IMR-90 (cell line): ENCODE results near the gene PRKAB1.

Source experiments
- BHLHE40 ChIP-seq: fragments of 150-350 bp; IDR thresholded peaks from 2 replicates; pipeline ENCODE4 v1.6.1; 2016; ENCODE audit warnings: mild to moderate bottlenecking, low read depth, low read length
- CEBPB ChIP-seq: IDR thresholded peaks from 2 replicates; pipeline ENCODE4 v1.6.1; 2012; ENCODE audit warnings: low read depth, low read length, improper control_type of control experiment
- MAFK ChIP-seq: IDR thresholded peaks from 2 replicates; pipeline ENCODE4 v1.6.1; 2012; ENCODE audit warnings: low read depth, low read length, improper control_type of control experiment
- MAZ ChIP-seq: IDR thresholded peaks from 2 replicates; pipeline ENCODE4 v1.6.1; 2012; ENCODE audit warnings: low read depth, mild to moderate bottlenecking, low read length, improper control_type of control experiment, moderate library complexity, borderline replicate concordance
- POLR2A ChIP-seq: IDR thresholded peaks from 2 replicates; pipeline ENCODE4 v1.6.1; 2012; ENCODE audit warnings: mild to moderate bottlenecking, low read depth, low read length
- TF ChIP-seq, protein P1 (sequence below): conservative IDR thresholded peaks from 2 replicates; pipeline ENCODE4 v1.5.1; 2012; ENCODE audit warnings: mild to moderate bottlenecking, low read depth, low read length, improper control_type of control experiment
- TF ChIP-seq, protein P2 (sequence below): fragments of 150-350 bp; IDR thresholded peaks from 2 replicates; pipeline ENCODE4 v1.6.1; 2017; ENCODE audit warnings: mild to moderate bottlenecking, antibody characterized with exemption, low read length, low read depth

DNA sequence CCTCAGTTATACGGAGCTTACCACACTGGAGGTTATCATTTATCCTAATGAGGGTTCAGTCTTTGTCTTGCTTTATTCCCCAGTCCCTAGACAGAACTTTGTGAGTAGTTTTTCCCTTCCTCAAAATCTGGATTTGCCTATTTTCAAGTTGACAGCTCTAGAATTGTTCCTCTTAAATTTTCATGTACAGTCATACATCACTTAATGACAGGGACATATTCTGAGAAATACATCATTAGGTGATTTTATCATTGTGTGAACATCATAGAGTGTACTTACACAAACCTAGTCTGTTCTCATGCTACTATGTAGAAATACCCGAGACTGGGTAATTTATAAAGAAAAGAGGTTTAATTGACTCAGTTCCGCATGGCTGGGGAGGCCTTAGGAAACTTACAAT lies 3.1 kb downstream of the PRKAB1 start:
- TF ChIP-seq, protein P1, sequence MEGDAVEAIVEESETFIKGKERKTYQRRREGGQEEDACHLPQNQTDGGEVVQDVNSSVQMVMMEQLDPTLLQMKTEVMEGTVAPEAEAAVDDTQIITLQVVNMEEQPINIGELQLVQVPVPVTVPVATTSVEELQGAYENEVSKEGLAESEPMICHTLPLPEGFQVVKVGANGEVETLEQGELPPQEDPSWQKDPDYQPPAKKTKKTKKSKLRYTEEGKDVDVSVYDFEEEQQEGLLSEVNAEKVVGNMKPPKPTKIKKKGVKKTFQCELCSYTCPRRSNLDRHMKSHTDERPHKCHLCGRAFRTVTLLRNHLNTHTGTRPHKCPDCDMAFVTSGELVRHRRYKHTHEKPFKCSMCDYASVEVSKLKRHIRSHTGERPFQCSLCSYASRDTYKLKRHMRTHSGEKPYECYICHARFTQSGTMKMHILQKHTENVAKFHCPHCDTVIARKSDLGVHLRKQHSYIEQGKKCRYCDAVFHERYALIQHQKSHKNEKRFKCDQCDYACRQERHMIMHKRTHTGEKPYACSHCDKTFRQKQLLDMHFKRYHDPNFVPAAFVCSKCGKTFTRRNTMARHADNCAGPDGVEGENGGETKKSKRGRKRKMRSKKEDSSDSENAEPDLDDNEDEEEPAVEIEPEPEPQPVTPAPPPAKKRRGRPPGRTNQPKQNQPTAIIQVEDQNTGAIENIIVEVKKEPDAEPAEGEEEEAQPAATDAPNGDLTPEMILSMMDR = no peak
- TF ChIP-seq CEBPB (no peak), POLR2A (no peak), BHLHE40 (no peak), MAZ (no peak), MAFK (no peak)
- TF ChIP-seq, protein P2, sequence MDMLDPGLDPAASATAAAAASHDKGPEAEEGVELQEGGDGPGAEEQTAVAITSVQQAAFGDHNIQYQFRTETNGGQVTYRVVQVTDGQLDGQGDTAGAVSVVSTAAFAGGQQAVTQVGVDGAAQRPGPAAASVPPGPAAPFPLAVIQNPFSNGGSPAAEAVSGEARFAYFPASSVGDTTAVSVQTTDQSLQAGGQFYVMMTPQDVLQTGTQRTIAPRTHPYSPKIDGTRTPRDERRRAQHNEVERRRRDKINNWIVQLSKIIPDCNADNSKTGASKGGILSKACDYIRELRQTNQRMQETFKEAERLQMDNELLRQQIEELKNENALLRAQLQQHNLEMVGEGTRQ = no peak
